B cell (primary cell): ENCODE measurements around the gene MPL. TPM values are rescaled to one million over a fixed set of nuclear protein-coding genes. Genes with fewer than 3 reads are reported as not detected.

Source experiments
- ATAC-seq: fragments of 200-7000 bp; cut with Tn5 transposase; one replicate; pipeline ENCODE4 v1.10.0; 2021; ENCODE audit warnings: low read depth, mild to moderate bottlenecking, moderate number of reproducible peaks, moderate library complexity
- CTCF ChIA-PET: fragments of 350-600 bp; sonication (Branson Sonifier 250); formaldehyde crosslinking; loops from one replicate; lab custom pipeline; 2021; ENCODE audit warnings: antibody characterized with exemption, inconsistent platforms; lab: Charles Lee
- POLR2A ChIA-PET: fragments of 350-600 bp; sonication (Branson Sonifier 250); formaldehyde crosslinking; loops from one replicate; lab custom pipeline; 2021; ENCODE audit warnings: antibody characterized with exemption; lab: Charles Lee
- DNase-seq: peaks from one replicate; pipeline ENCODE4 v3.0.0; 2013
- H2AFZ ChIP-seq: 2 replicates; pipeline ENCODE4 v1.6.1; 2012; ENCODE audit warnings: mild to moderate bottlenecking, low read depth, low read length; ENCODE audit not compliant: insufficient read depth, poor library complexity, severe bottlenecking
- H3K27ac ChIP-seq, 2 donors: 1 replicate in 1 of 2; 2 replicates in 1 of 2; pipeline ENCODE4 v1.5.1; 2012 to 2013; ENCODE audit warnings: low read length in 2 of 2, mild to moderate bottlenecking in 2 of 2, moderate library complexity in 1 of 2
- H3K27me3 ChIP-seq, 4 experiments: fragments of 200-600 bp in 1 of 4; sonication (generic) in 1 of 4; replicated peaks in 1 of 4; 1 replicate in 2 of 4; 2 replicates in 2 of 4; pipeline versions ENCODE4 v1.6.1 to v1.7.0; 2013 to 2016; ENCODE audit warnings: low read length in 3 of 4, mild to moderate bottlenecking in 2 of 4, mixed read lengths in 1 of 4, moderate library complexity in 1 of 4; ENCODE audit not compliant: insufficient read depth in 4 of 4, control insufficient read depth in 3 of 4; ENCODE audit errors: control extremely low read depth in 1 of 4
- H3K36me3 ChIP-seq, 2 experiments: replicated peaks in 1 of 2; 1 replicate in 1 of 2; 2 replicates in 1 of 2; pipeline versions ENCODE4 v1.6.1 to v1.7.1; 2013; ENCODE audit warnings: low read length in 1 of 2; ENCODE audit not compliant: insufficient read depth in 2 of 2, control insufficient read depth in 1 of 2; ENCODE audit errors: control extremely low read depth in 1 of 2, extremely low read depth in 1 of 2
- H3K4me1 ChIP-seq, 2 donors: fragments of 200-600 bp in 1 of 2; sonication (generic) in 1 of 2; 1 replicate in 1 of 2; 2 replicates in 1 of 2; pipeline versions ENCODE4 v1.5.1 to v1.6.1; 2013 to 2017; ENCODE audit warnings: low read length in 2 of 2; ENCODE audit not compliant: control insufficient read depth in 2 of 2, insufficient read depth in 2 of 2
- H3K4me2 ChIP-seq: replicated peaks from 2 replicates; pipeline ENCODE3; 2012; ENCODE audit warnings: mild to moderate bottlenecking, low read depth, low read length; ENCODE audit not compliant: poor library complexity, severe bottlenecking
- H3K4me3 ChIP-seq, 5 experiments: fragments of 200-600 bp in 1 of 5; sonication (generic) in 1 of 5; 1 replicate in 3 of 5; 2 replicates in 2 of 5; pipeline versions ENCODE4 v1.5.1 to v1.7.0; 2011 to 2016; ENCODE audit warnings: low read length in 4 of 5, mild to moderate bottlenecking in 4 of 5, low read depth in 2 of 5, control low read depth in 1 of 5, moderate library complexity in 1 of 5; ENCODE audit not compliant: insufficient read depth in 1 of 5; ENCODE audit errors: control extremely low read depth in 1 of 5, extremely low read depth in 1 of 5
- H3K79me2 ChIP-seq: fragments of 200-600 bp; sonication (generic); one replicate; pipeline ENCODE4 v1.6.0; 2016; ENCODE audit warnings: low read length; ENCODE audit not compliant: control insufficient read depth, insufficient read depth
- H3K9ac ChIP-seq: fragments of 200-600 bp; sonication (generic); 2 replicates; pipeline ENCODE4 v1.6.1; 2017; ENCODE audit warnings: mild to moderate bottlenecking, low read length, moderate library complexity
- H3K9me3 ChIP-seq, 3 donors: one replicate each; pipeline versions ENCODE4 v1.6.1 to v1.7.1; 2013; ENCODE audit warnings: low read length in 2 of 3; ENCODE audit not compliant: control insufficient read depth in 2 of 3, insufficient read depth in 1 of 3; ENCODE audit errors: control extremely low read depth in 1 of 3
- H4K20me1 ChIP-seq: 2 replicates; pipeline ENCODE4 v1.6.0; 2012; ENCODE audit warnings: mild to moderate bottlenecking, low read length; ENCODE audit not compliant: insufficient read depth, control insufficient read depth, poor library complexity, severe bottlenecking
- H3K27ac Mint-ChIP-seq: one replicate; pipeline ENCODE4 v1.8.0; 2021; ENCODE audit warnings: mixed read lengths
- H3K27me3 Mint-ChIP-seq: one replicate; pipeline ENCODE4 v1.8.0; 2021; ENCODE audit warnings: mixed read lengths
- H3K4me1 Mint-ChIP-seq: one replicate; pipeline ENCODE4 v1.8.0; 2021; ENCODE audit warnings: mixed read lengths
- H3K4me3 Mint-ChIP-seq: one replicate; pipeline ENCODE4 v1.8.0; 2021; ENCODE audit warnings: mixed read lengths
- H3K9me3 Mint-ChIP-seq: one replicate; pipeline ENCODE4 v1.8.0; 2022; ENCODE audit warnings: mixed read lengths; ENCODE audit not compliant: insufficient read depth
- EZH2 ChIP-seq: IDR thresholded peaks from 2 replicates; pipeline ENCODE4 v1.6.1; 2012; ENCODE audit warnings: borderline replicate concordance, low read depth, mild to moderate bottlenecking, moderate library complexity, low read length; ENCODE audit not compliant: insufficient read depth, poor library complexity, severe bottlenecking
- WGBS: methylation state at CpG from one replicate; pipeline ENCODE4 v1.1.5; 2013; ENCODE audit warnings: missing lambda C conversion rate; ENCODE audit not compliant: insufficient coverage; 5-methylcytosine and 5-hydroxymethylcytosine counted together
- intact Hi-C: fragments of 100-400 bp; cut with micrococcal nuclease; formaldehyde crosslinking; loops from one replicate; pipeline ENCODE4 v1.10.0; 2022
- polyA plus RNA-seq: library from polyadenylated mRNA; depleted of rRNA; stranded (reverse); fragments of >200 nt; gene quantifications from 2 replicates; pipeline ENCODE4 v1.2.3, GENCODE V29; 2012
- total RNA-seq, 2 donors: library from RNA; stranded (reverse); fragments of 120-200 nt in 1 of 2; gene quantifications; 1 replicate in 1 of 2; 2 replicates in 1 of 2; pipeline versions ENCODE4 v1.2.3 to v1.2.4, GENCODE V29; 2013 to 2022
- TF ChIP-seq, protein P1 (sequence below): fragments of 200-600 bp; IDR thresholded peaks from one replicate; pipeline ENCODE4 v1.8.0; 2022; ENCODE audit warnings: antibody characterized with exemption, mild to moderate bottlenecking

Gene MPL
- total and polyA plus RNA-seq, 2 donors (not counting 1 experiment from before 2014, with no cell fraction given): not detected

- Mint-ChIP-seq H3K4me3 (no peak overlapping the region), H3K27me3 (no peaks in the 10 kb centered on the region), H3K9me3 (no peaks in the 10 kb centered on the region), H3K27ac (no peak overlapping the region), H3K4me1 (no peaks in the 10 kb centered on the region)
- ChIA-PET POLR2A (no interaction called here), CTCF (no interaction called here)
- DNase-seq (no peak), ATAC-seq (no peak)
- H3K27ac ChIP-seq: no peak overlapping the region
- no peak overlapping the region for H3K4me3 ChIP-seq
- H3K4me1 ChIP-seq: no peaks in the 10 kb centered on the region
- no peak overlapping the region for H3K4me2 ChIP-seq
- no peaks in the 10 kb centered on the region for H3K27me3 ChIP-seq
- H3K9me3 ChIP-seq: no peaks in the 10 kb centered on the region
- 92% methylated on average over 2 of the region's 3 CpGs for WGBS
- H2AFZ ChIP-seq: no peak overlapping the region
- no peak overlapping the region for H3K9ac ChIP-seq
- H3K79me2 ChIP-seq: no peaks in the 10 kb centered on the region
- H3K36me3 ChIP-seq: no peaks in the 10 kb centered on the region
- TF ChIP-seq, protein P1, sequence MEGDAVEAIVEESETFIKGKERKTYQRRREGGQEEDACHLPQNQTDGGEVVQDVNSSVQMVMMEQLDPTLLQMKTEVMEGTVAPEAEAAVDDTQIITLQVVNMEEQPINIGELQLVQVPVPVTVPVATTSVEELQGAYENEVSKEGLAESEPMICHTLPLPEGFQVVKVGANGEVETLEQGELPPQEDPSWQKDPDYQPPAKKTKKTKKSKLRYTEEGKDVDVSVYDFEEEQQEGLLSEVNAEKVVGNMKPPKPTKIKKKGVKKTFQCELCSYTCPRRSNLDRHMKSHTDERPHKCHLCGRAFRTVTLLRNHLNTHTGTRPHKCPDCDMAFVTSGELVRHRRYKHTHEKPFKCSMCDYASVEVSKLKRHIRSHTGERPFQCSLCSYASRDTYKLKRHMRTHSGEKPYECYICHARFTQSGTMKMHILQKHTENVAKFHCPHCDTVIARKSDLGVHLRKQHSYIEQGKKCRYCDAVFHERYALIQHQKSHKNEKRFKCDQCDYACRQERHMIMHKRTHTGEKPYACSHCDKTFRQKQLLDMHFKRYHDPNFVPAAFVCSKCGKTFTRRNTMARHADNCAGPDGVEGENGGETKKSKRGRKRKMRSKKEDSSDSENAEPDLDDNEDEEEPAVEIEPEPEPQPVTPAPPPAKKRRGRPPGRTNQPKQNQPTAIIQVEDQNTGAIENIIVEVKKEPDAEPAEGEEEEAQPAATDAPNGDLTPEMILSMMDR: no peak
- no peak for TF ChIP-seq EZH2
- intact Hi-C loops: no loop called here
- H4K20me1 ChIP-seq: no peaks in the 10 kb centered on the region
Measured at GRCh38 chr1:43315481-43315880, 22.1 kb upstream of the MPL start.

DNA sequence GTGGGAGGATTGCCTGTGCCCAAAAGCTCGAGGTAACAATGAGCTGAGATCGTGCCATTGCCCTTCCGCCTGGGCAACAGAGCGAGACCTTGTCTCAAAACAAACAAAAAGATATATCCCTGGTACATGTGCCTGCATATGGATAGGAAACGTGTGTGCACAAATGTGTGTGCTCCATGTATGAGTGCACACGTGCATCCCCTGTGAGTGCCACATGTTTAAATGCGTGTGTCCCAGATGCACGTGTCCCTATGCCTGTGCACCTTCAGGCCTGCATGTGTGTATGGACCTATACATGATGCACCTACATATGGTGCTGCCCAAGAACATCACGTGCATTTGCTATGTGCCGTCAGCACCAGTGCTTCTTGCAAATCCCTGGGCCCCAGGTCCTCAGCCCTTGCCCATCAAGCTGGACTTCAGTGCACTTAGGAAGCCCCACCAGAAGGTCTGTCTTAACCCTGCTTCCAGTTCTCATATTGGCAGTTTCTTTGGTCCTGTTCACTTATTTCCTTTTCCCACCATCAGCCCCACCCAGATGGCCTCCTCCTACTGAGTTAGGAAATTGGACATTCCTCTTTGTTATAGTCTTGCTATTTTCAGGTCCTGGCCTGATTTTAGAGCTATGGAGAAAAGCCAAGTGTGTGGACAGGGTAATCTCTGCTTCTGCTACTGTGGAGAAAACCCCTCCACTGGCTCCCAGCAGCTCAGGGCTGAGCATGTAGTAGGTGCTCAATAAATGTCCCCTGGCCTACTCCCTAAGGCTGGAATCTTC, 21.5 kb upstream of the MPL start:
- TF ChIP-seq, protein P1: no peak
- no peak for TF ChIP-seq EZH2
- H3K27me3 ChIP-seq: no peaks in the 10 kb centered on the region
- no peaks in the 10 kb centered on the region for H3K36me3 ChIP-seq
- Mint-ChIP-seq H3K27ac (no peak overlapping the region), H3K4me3 (no peak overlapping the region), H3K27me3 (no peaks in the 10 kb centered on the region), H3K4me1 (no peaks in the 10 kb centered on the region), H3K9me3 (no peaks in the 10 kb centered on the region)
- no peaks in the 10 kb centered on the region for H3K9me3 ChIP-seq
- no peak overlapping the region for H3K27ac ChIP-seq
- ATAC-seq (no peak), DNase-seq (no peak)
- H3K4me2 ChIP-seq: no peak overlapping the region
- intact Hi-C loops: no loop called here
- H3K4me1 ChIP-seq: no peaks in the 10 kb centered on the region
- ChIA-PET POLR2A (no interaction called here), CTCF (no interaction called here)
- WGBS: 90% methylated on average over 9 of the region's 10 CpGs
- no peak overlapping the region for H3K4me3 ChIP-seq
- H3K79me2 ChIP-seq: no peaks in the 10 kb centered on the region
- no peaks in the 10 kb centered on the region for H4K20me1 ChIP-seq
- H3K9ac ChIP-seq: no peak overlapping the region
- H2AFZ ChIP-seq: no peak overlapping the region
